Activated CD4-positive, alpha-beta T cell treated with anti-CD3 and anti-CD28 coated beads, Interleukin-2, amount 10 ng/mL, durations not matched to agents 24 days and 14 days (primary cell): Measurements from ENCODE around the gene PCED1B. TPM values are rescaled to one million over a fixed set of nuclear protein-coding genes. Genes with fewer than 3 reads are reported as not detected.
A peak's percentile ranks its signal among the peaks of the same experiment; 100 is the strongest.
"Not testable (repeated sequence)": the region's sequence is repeated elsewhere in the genome, so short reads cannot be mapped to it uniquely, and the experiment has no call there.

ENCODE experiments used
- DNase-seq: peaks from one replicate; pipeline ENCODE4 v3.0.0; 2022
- H3K27ac Mint-ChIP-seq: one replicate; pipeline ENCODE4 v1.8.0; 2022; ENCODE audit warnings: mild to moderate bottlenecking, mixed read lengths
- H3K27me3 Mint-ChIP-seq: one replicate; pipeline ENCODE4 v1.8.0; 2022; ENCODE audit warnings: mixed read lengths
- H3K36me3 Mint-ChIP-seq: one replicate; pipeline ENCODE4 v1.8.0; 2022; ENCODE audit warnings: low read depth, mild to moderate bottlenecking, mixed read lengths
- H3K4me1 Mint-ChIP-seq: one replicate; pipeline ENCODE4 v1.8.0; 2021; ENCODE audit warnings: mixed read lengths
- H3K4me3 Mint-ChIP-seq: one replicate; pipeline ENCODE4 v1.8.0; 2022; ENCODE audit warnings: mild to moderate bottlenecking, moderate library complexity, mixed read lengths
- H3K9me3 Mint-ChIP-seq: one replicate; pipeline ENCODE4 v1.8.0; 2021; ENCODE audit warnings: mixed read lengths
- intact Hi-C: fragments of 100-400 bp; cut with micrococcal nuclease; formaldehyde crosslinking; loops from one replicate; pipeline ENCODE4 v1.15.1; 2023
- total RNA-seq: library from RNA; stranded (reverse); gene quantifications from 2 replicates; pipeline ENCODE4 v1.2.3, GENCODE V29; 2022

PCED1B gene
- total RNA-seq, 1 donor from 2014 or later = 55.2 TPM

GRCh38 chr12:47159348-47159747 is 79.9 kb downstream of the PCED1B start:
- H3K27me3 Mint-ChIP-seq = no peaks in the 10 kb centered on the region
- H3K36me3 Mint-ChIP-seq = peaks cover 57% of the 10 kb centered on the region
- H3K4me3 Mint-ChIP-seq = no peak overlapping the region
- peaks cover 31% of the 10 kb centered on the region for H3K9me3 Mint-ChIP-seq
- intact Hi-C loops = no loop called here
- DNase-seq = no peak
- H3K27ac Mint-ChIP-seq = no peak overlapping the region
- H3K4me1 Mint-ChIP-seq = peaks cover 12% of the 10 kb centered on the region

GRCh38 chr12:47160316-47161244 is 81.2 kb downstream of the PCED1B start:
- Mint-ChIP-seq H3K27me3 (no peaks in the 10 kb centered on the region), H3K4me3 (no peak overlapping the region), H3K4me1 (peaks cover 12% of the 10 kb centered on the region), H3K9me3 (peaks cover 31% of the 10 kb centered on the region), H3K36me3 (peaks cover 60% of the 10 kb centered on the region), H3K27ac (no peak overlapping the region)
- DNase-seq = no peak
- intact Hi-C loops = loop anchor here (5.0 kb wide), 1 partner anchor 38 kb away; no protein-coding TSS in a partner anchor

GRCh38 chr12:47164116-47164515 is 84.7 kb downstream of the PCED1B start:
- no peak for DNase-seq
- Mint-ChIP-seq H3K4me3 (no peak overlapping the region), H3K9me3 (peaks cover 23% of the 10 kb centered on the region), H3K4me1 (peaks cover 2% of the 10 kb centered on the region), H3K27ac (no peak overlapping the region), H3K36me3 (peaks cover 62% of the 10 kb centered on the region), H3K27me3 (no peaks in the 10 kb centered on the region)
- intact Hi-C loops = loop anchor here (5.0 kb wide), 1 partner anchor 42 kb away; no protein-coding TSS in a partner anchor

- peaks cover 2% of the 10 kb centered on the region for H3K4me1 Mint-ChIP-seq
- no peak overlapping the region for H3K4me3 Mint-ChIP-seq
- intact Hi-C loops = loop anchor here (5.0 kb wide), 1 partner anchor 43 kb away; no protein-coding TSS in a partner anchor
- no peak overlapping the region for H3K27ac Mint-ChIP-seq
- DNase-seq = no peak
- peaks cover 56% of the 10 kb centered on the region for H3K36me3 Mint-ChIP-seq
- no peaks in the 10 kb centered on the region for H3K27me3 Mint-ChIP-seq
- peaks cover 15% of the 10 kb centered on the region for H3K9me3 Mint-ChIP-seq
Observed at GRCh38 chr12:47164724-47165439, 85.5 kb downstream of the PCED1B start.

GRCh38 chr12:47165934-47166333 is 86.5 kb downstream of the PCED1B start:
- intact Hi-C loops = no loop called here
- no peak for DNase-seq
- Mint-ChIP-seq H3K27ac (no peak overlapping the region), H3K9me3 (peaks cover 11% of the 10 kb centered on the region), H3K4me3 (no peak overlapping the region), H3K36me3 (peaks cover 58% of the 10 kb centered on the region), H3K27me3 (no peaks in the 10 kb centered on the region), H3K4me1 (peaks cover 2% of the 10 kb centered on the region)

GRCh38 chr12:47166365-47166764 is 86.9 kb downstream of the PCED1B start:
- Mint-ChIP-seq H3K4me3 (no peak overlapping the region), H3K9me3 (peaks cover 12% of the 10 kb centered on the region), H3K27me3 (no peaks in the 10 kb centered on the region), H3K4me1 (peaks cover 2% of the 10 kb centered on the region), H3K27ac (no peak overlapping the region), H3K36me3 (peaks cover 56% of the 10 kb centered on the region)
- intact Hi-C loops = no loop called here
- no peak for DNase-seq

GRCh38 chr12:47170281-47170680 is 90.9 kb downstream of the PCED1B start:
- Mint-ChIP-seq H3K9me3 (peaks cover 11% of the 10 kb centered on the region), H3K36me3 (peaks cover 49% of the 10 kb centered on the region)
- H3K4me1 Mint-ChIP-seq, DNase-seq, intact Hi-C loops, H3K27ac Mint-ChIP-seq, H3K4me3 Mint-ChIP-seq, H3K27me3 Mint-ChIP-seq: not testable (repeated sequence)

GRCh38 chr12:47178014-47178413 is 98.6 kb downstream of the PCED1B start:
- peaks cover 14% of the 10 kb centered on the region for H3K9me3 Mint-ChIP-seq

GRCh38 chr12:47182164-47182938 is 102.9 kb downstream of the PCED1B start:
- not testable (repeated sequence) for H3K4me3 Mint-ChIP-seq, H3K27ac Mint-ChIP-seq
- peaks cover 11% of the 10 kb centered on the region for H3K4me1 Mint-ChIP-seq

More at GRCh38 chr12:47178014-47178413, 98.6 kb downstream of the PCED1B start:
- Mint-ChIP-seq H3K27ac (peak overlapping the region; percentile 29), H3K4me3 (no peak overlapping the region), H3K27me3 (no peaks in the 10 kb centered on the region), H3K36me3 (peaks cover 54% of the 10 kb centered on the region), H3K4me1 (peaks cover 6% of the 10 kb centered on the region)
- intact Hi-C loops = no loop called here
- no peak for DNase-seq

GRCh38 chr12:47184229-47184628 is 104.8 kb downstream of the PCED1B start:
- no peak overlapping the region for H3K4me3 Mint-ChIP-seq
- peaks cover 10% of the 10 kb centered on the region for H3K9me3 Mint-ChIP-seq
- H3K27me3 Mint-ChIP-seq = no peaks in the 10 kb centered on the region
- intact Hi-C loops = no loop called here
- H3K27ac Mint-ChIP-seq = peak overlapping the region; percentile 38
- peak; percentile 48 for DNase-seq
- peaks cover 21% of the 10 kb centered on the region for H3K4me1 Mint-ChIP-seq
- peaks cover 53% of the 10 kb centered on the region for H3K36me3 Mint-ChIP-seq

More at GRCh38 chr12:47182164-47182938, 102.9 kb downstream of the PCED1B start:
- H3K9me3 Mint-ChIP-seq, intact Hi-C loops, DNase-seq, H3K27me3 Mint-ChIP-seq: not testable (repeated sequence)
- peaks cover 54% of the 10 kb centered on the region for H3K36me3 Mint-ChIP-seq

- no peak overlapping the region for H3K27ac Mint-ChIP-seq
Observed at GRCh38 chr12:47184813-47185212, 105.4 kb downstream of the PCED1B start.

GRCh38 chr12:47186246-47186645 is 106.8 kb downstream of the PCED1B start:
- Mint-ChIP-seq H3K27me3 (no peaks in the 10 kb centered on the region), H3K27ac (no peak overlapping the region), H3K4me1 (peaks cover 39% of the 10 kb centered on the region), H3K9me3 (peaks cover 4% of the 10 kb centered on the region), H3K4me3 (no peak overlapping the region), H3K36me3 (peaks cover 58% of the 10 kb centered on the region)
- DNase-seq = no peak
- intact Hi-C loops = no loop called here

More at GRCh38 chr12:47184813-47185212, 105.4 kb downstream of the PCED1B start:
- DNase-seq = peak; percentile 12
- no peak overlapping the region for H3K4me3 Mint-ChIP-seq
- H3K9me3 Mint-ChIP-seq = peaks cover 10% of the 10 kb centered on the region
- intact Hi-C loops = no loop called here
- H3K36me3 Mint-ChIP-seq = peaks cover 57% of the 10 kb centered on the region
- H3K27me3 Mint-ChIP-seq = no peaks in the 10 kb centered on the region
- peaks cover 25% of the 10 kb centered on the region for H3K4me1 Mint-ChIP-seq
